MV-4-11 (cell line): Measurements from ENCODE around the gene XYLT1.

Experiments used
- DNase-seq: peaks from one replicate; lab custom pipeline; 2025; lab: John Stamatoyannopoulos, UW

The XYLT1 gene

GRCh38 chr16:17457513-17457912, 13.2 kb downstream of the XYLT1 start:
- DNase-seq: no peak

GRCh38 chr16:17454162-17454730, 16.5 kb downstream of the XYLT1 start:
- DNase-seq: no peak

- no peak for DNase-seq
These were observed 17.3 kb downstream of the XYLT1 start for GRCh38 chr16:17453364-17454038.

GRCh38 chr16:17452922-17453321, 17.8 kb downstream of the XYLT1 start:
- no peak for DNase-seq

GRCh38 chr16:17451843-17452242, 18.9 kb downstream of the XYLT1 start:
- DNase-seq: peak; percentile 92

GRCh38 chr16:17450291-17450690, 20.5 kb downstream of the XYLT1 start:
- DNase-seq: no peak

GRCh38 chr16:17448640-17449638, 21.8 kb downstream of the XYLT1 start:
- DNase-seq: peak; percentile 92

GRCh38 chr16:17447101-17447569, 23.6 kb downstream of the XYLT1 start:
- no peak for DNase-seq

GRCh38 chr16:17446661-17447060, 24.1 kb downstream of the XYLT1 start:
- no peak for DNase-seq

GRCh38 chr16:17445421-17445820, 25.3 kb downstream of the XYLT1 start:
- DNase-seq: no peak

- DNase-seq: no peak
These were observed 26.1 kb downstream of the XYLT1 start for GRCh38 chr16:17444658-17445057.

GRCh38 chr16:17440131-17440530, 30.6 kb downstream of the XYLT1 start:
- no peak for DNase-seq

GRCh38 chr16:17439580-17439979, 31.2 kb downstream of the XYLT1 start:
- DNase-seq: no peak

GRCh38 chr16:17437981-17438380, 32.8 kb downstream of the XYLT1 start:
- no peak for DNase-seq

GRCh38 chr16:17437127-17437720, 33.5 kb downstream of the XYLT1 start:
- DNase-seq: no peak

GRCh38 chr16:17435318-17435717, 35.4 kb downstream of the XYLT1 start:
- DNase-seq: no peak

GRCh38 chr16:17433577-17434451, 36.9 kb downstream of the XYLT1 start:
- no peak for DNase-seq

GRCh38 chr16:17432901-17433576, 37.7 kb downstream of the XYLT1 start:
- no peak for DNase-seq

- no peak for DNase-seq
These were observed 38.7 kb downstream of the XYLT1 start for GRCh38 chr16:17431968-17432625.

- DNase-seq: no peak
These were observed 39.7 kb downstream of the XYLT1 start for GRCh38 chr16:17431012-17431411.
